GM12878 (cell line): ENCODE results near the gene SASH1.

Experiments
- CHD2 ChIP-seq: IDR thresholded peaks from 2 replicates; pipeline ENCODE4 v1.6.1; 2011; ENCODE audit warnings: low read depth, low read length, improper control_type of control experiment, borderline replicate concordance
- EED ChIP-seq: sonication (generic); IDR thresholded peaks from 2 replicates; pipeline ENCODE4 v1.6.1; 2016; ENCODE audit warnings: antibody characterized with exemption, low read depth
- NFIC ChIP-seq: IDR thresholded peaks from 2 replicates; pipeline ENCODE4 v1.6.1; 2012; ENCODE audit warnings: low read depth, mild to moderate bottlenecking, inconsistent platforms, low read length, moderate library complexity
- NRF1 ChIP-seq: conservative IDR thresholded peaks from 2 replicates; pipeline ENCODE4 v1.6.1; 2011; ENCODE audit warnings: mild to moderate bottlenecking, low read depth, low read length, improper control_type of control experiment
- POLR2AphosphoS5 ChIP-seq: IDR thresholded peaks from 2 replicates; pipeline ENCODE4 v1.6.1; 2011; ENCODE audit warnings: mild to moderate bottlenecking, low read length, inconsistent platforms
- REST ChIP-seq: IDR thresholded peaks from 2 replicates; pipeline ENCODE4 v1.6.1; 2012; ENCODE audit warnings: mild to moderate bottlenecking, low read depth, low read length
- TAF1 ChIP-seq: IDR thresholded peaks from 2 replicates; pipeline ENCODE4 v1.6.1; 2011; ENCODE audit warnings: mild to moderate bottlenecking, low read depth, low read length, borderline replicate concordance
- ZNF274 ChIP-seq: IDR thresholded peaks from one replicate; pipeline ENCODE4 v1.8.0; 2011; ENCODE audit not compliant: insufficient read length, insufficient read depth
- TF ChIP-seq, protein P1 (sequence below), 3 experiments: IDR thresholded peaks in 2 of 3; conservative IDR thresholded peaks in 1 of 3; 2 replicates each; pipeline ENCODE4 v1.5.1; 2011; ENCODE audit warnings: low read depth in 3 of 3, low read length in 3 of 3, mild to moderate bottlenecking in 3 of 3, control low read depth in 2 of 3, moderate library complexity in 2 of 3, inconsistent platforms in 1 of 3, mixed read lengths in 1 of 3; ENCODE audit not compliant: control insufficient read depth in 2 of 3, insufficient read depth in 1 of 3; ENCODE audit errors: extremely low read depth in 1 of 3
- TF ChIP-seq, protein P2 (sequence below): IDR thresholded peaks from 2 replicates; pipeline ENCODE4 v1.6.1; 2011; ENCODE audit warnings: low read depth, mild to moderate bottlenecking, low read length, moderate library complexity, borderline replicate concordance; ENCODE audit errors: extremely low read depth

- TF ChIP-seq POLR2AphosphoS5 (no peak), REST (no peak), ZNF274 (no peak), NRF1 (no peak), TAF1 (no peak), NFIC (no peak), EED (no peak), CHD2 (no peak)
- TF ChIP-seq, protein P1, sequence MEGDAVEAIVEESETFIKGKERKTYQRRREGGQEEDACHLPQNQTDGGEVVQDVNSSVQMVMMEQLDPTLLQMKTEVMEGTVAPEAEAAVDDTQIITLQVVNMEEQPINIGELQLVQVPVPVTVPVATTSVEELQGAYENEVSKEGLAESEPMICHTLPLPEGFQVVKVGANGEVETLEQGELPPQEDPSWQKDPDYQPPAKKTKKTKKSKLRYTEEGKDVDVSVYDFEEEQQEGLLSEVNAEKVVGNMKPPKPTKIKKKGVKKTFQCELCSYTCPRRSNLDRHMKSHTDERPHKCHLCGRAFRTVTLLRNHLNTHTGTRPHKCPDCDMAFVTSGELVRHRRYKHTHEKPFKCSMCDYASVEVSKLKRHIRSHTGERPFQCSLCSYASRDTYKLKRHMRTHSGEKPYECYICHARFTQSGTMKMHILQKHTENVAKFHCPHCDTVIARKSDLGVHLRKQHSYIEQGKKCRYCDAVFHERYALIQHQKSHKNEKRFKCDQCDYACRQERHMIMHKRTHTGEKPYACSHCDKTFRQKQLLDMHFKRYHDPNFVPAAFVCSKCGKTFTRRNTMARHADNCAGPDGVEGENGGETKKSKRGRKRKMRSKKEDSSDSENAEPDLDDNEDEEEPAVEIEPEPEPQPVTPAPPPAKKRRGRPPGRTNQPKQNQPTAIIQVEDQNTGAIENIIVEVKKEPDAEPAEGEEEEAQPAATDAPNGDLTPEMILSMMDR (IDR thresholded peaks at IDR 0.05 in 2 of 3, conservative IDR thresholded peaks at IDR 0.05 in 1 of 3; ENCODE audit: control insufficient read depth in 2 of 3, extremely low read depth in 1 of 3, insufficient read depth in 1 of 3, low read depth in 3 of 3, low read length in 3 of 3), result no peak
- TF ChIP-seq, protein P2, sequence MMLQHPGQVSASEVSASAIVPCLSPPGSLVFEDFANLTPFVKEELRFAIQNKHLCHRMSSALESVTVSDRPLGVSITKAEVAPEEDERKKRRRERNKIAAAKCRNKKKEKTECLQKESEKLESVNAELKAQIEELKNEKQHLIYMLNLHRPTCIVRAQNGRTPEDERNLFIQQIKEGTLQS, result no peak
These were observed 88.8 kb downstream of the SASH1 start for GRCh38 chr6:148431413-148431812.
